ENCODE measurements around the gene ZBTB20.

- no peak for TF ChIP-seq CTCF (IDR thresholded peaks at IDR 0.05)
- TF ChIP-seq POLR2A (IDR thresholded peaks at IDR 0.05), result no peak
These were observed 84.6 kb downstream of the ZBTB20 start for GRCh38 chr3:115062412-115062956.
